GM23248 (cell line): Measurements from ENCODE around the gene OLIG1. TPM values are rescaled to one million over a fixed set of nuclear protein-coding genes. Genes with fewer than 3 reads are reported as not detected.

ENCODE experiments used
- DNase-seq: peaks from one replicate; pipeline ENCODE4 v3.0.0-alpha.2; 2015
- H2AFZ ChIP-seq: fragments of 200-600 bp; sonication (generic); 2 replicates; pipeline ENCODE4 v1.6.1; 2016; ENCODE audit warnings: antibody characterized with exemption
- H3F3A ChIP-seq: fragments of 200-600 bp; sonication (generic); 2 replicates; pipeline ENCODE4 v1.6.1; 2016; ENCODE audit warnings: mild to moderate bottlenecking, antibody characterized with exemption, mixed run types; ENCODE audit not compliant: insufficient read depth
- H3K27ac ChIP-seq: fragments of 200-600 bp; sonication (generic); 2 replicates; pipeline ENCODE4 v1.5.1; 2016; ENCODE audit warnings: mild to moderate bottlenecking
- H3K27me3 ChIP-seq: fragments of 200-600 bp; sonication (generic); replicated peaks from 2 replicates; pipeline ENCODE4 v1.6.1; 2016; ENCODE audit warnings: mild to moderate bottlenecking; ENCODE audit not compliant: insufficient read depth
- H3K36me3 ChIP-seq: fragments of 200-600 bp; sonication (generic); 2 replicates; pipeline ENCODE4 v1.6.1; 2016; ENCODE audit warnings: low read depth, mild to moderate bottlenecking
- H3K4me1 ChIP-seq: fragments of 200-600 bp; sonication (generic); 2 replicates; pipeline ENCODE4 v1.6.1; 2016; ENCODE audit warnings: mild to moderate bottlenecking; ENCODE audit not compliant: insufficient read depth
- H3K4me2 ChIP-seq: fragments of 200-600 bp; sonication (generic); one replicate; pipeline ENCODE4 v1.6.1; 2016; ENCODE audit warnings: mild to moderate bottlenecking; ENCODE audit not compliant: unreplicated experiment
- H3K4me3 ChIP-seq: fragments of 200-600 bp; sonication (generic); 2 replicates; pipeline ENCODE4 v1.5.1; 2016; ENCODE audit warnings: mild to moderate bottlenecking
- H3K79me2 ChIP-seq: fragments of 200-600 bp; sonication (generic); 2 replicates; pipeline ENCODE4 v1.6.1; 2016; ENCODE audit warnings: mild to moderate bottlenecking; ENCODE audit not compliant: insufficient read depth
- H3K9ac ChIP-seq: fragments of 200-600 bp; sonication (generic); 2 replicates; pipeline ENCODE4 v1.6.1; 2016; ENCODE audit warnings: mild to moderate bottlenecking
- H3K9me2 ChIP-seq: fragments of 200-600 bp; sonication (generic); 2 replicates; pipeline ENCODE4 v1.6.1; 2016; ENCODE audit warnings: mixed run types, mild to moderate bottlenecking, moderate library complexity; ENCODE audit not compliant: insufficient read depth
- H3K9me3 ChIP-seq: fragments of 200-600 bp; sonication (generic); one replicate; pipeline ENCODE4 v1.6.1; 2017; ENCODE audit warnings: low read depth
- H4K20me1 ChIP-seq: fragments of 200-600 bp; sonication (generic); 2 replicates; pipeline ENCODE4 v1.6.0; 2016; ENCODE audit not compliant: insufficient read depth
- EZH2 ChIP-seq: fragments of 200-600 bp; sonication (generic); IDR thresholded peaks from 2 replicates; pipeline ENCODE4 v1.6.1; 2018; ENCODE audit warnings: antibody characterized with exemption, mild to moderate bottlenecking; ENCODE audit not compliant: insufficient read depth, poor library complexity, severe bottlenecking
- EZH2phosphoT487 ChIP-seq: fragments of 200-600 bp; sonication (generic); IDR thresholded peaks from 2 replicates; pipeline ENCODE4 v1.6.1; 2018; ENCODE audit warnings: antibody characterized with exemption, moderate library complexity, mild to moderate bottlenecking, low read depth; ENCODE audit not compliant: insufficient read depth
- WGBS, 2 experiments: methylation state at CpG; one replicate each; pipeline ENCODE4 v1.1.6; 2015 to 2017; ENCODE audit warnings: low lambda C conversion rate in 2 of 2, low coverage in 1 of 2; ENCODE audit errors: missing lambda C conversion rate in 2 of 2; 5-methylcytosine and 5-hydroxymethylcytosine counted together
- in situ Hi-C: fragments of 300-500 bp; cut with MboI; formaldehyde crosslinking; loops from 2 replicates; pipeline ENCODE4 v1.15.0; 2020
- polyA plus RNA-seq: library from polyadenylated mRNA; unstranded; fragments of >200 nt; fragmentation: Nextera tagmentation; extraction: Ambion mirVana; gene quantifications from 2 replicates; pipeline ENCODE4 v1.2.1, GENCODE V29; 2016
- total RNA-seq: library from RNA; depleted of rRNA; stranded (reverse); fragments of >200 nt; shearing (Covaris generic); gene quantifications from 2 replicates; pipeline ENCODE4 v1.2.3, GENCODE V29; 2014

OLIG1 gene
- total and polyA plus RNA-seq, 2 experiments from 2014 or later: not detected

- in situ Hi-C loops: no loop called here
These were observed 12.5 kb upstream of the OLIG1 start for GRCh38 chr21:33057385-33057940.

GRCh38 chr21:33058527-33058926 is 11.4 kb upstream of the OLIG1 start:
- no peaks in the 10 kb centered on the region for H3K79me2 ChIP-seq
- in situ Hi-C loops: no loop called here
- H3K4me2 ChIP-seq: no peak overlapping the region
- no peak for DNase-seq
- no peaks in the 10 kb centered on the region for H3F3A ChIP-seq
- no peak overlapping the region for H2AFZ ChIP-seq
- no peaks in the 10 kb centered on the region for H3K4me1 ChIP-seq
- no peaks in the 10 kb centered on the region for H3K9me2 ChIP-seq
- H4K20me1 ChIP-seq: no peaks in the 10 kb centered on the region
- no peaks in the 10 kb centered on the region for H3K9me3 ChIP-seq
- no peak overlapping the region for H3K27ac ChIP-seq
- TF ChIP-seq EZH2phosphoT487 (no peak), EZH2 (no peak)
- no peaks in the 10 kb centered on the region for H3K36me3 ChIP-seq
- no peak overlapping the region for H3K9ac ChIP-seq
- H3K4me3 ChIP-seq: no peak overlapping the region
- WGBS, 2 experiments: 39 to 47% methylated on average over 6 of the region's 6 CpGs
- peaks cover 47% of the 10 kb centered on the region for H3K27me3 ChIP-seq

More at GRCh38 chr21:33057385-33057940, 12.5 kb upstream of the OLIG1 start:
- H3K4me1 ChIP-seq: no peaks in the 10 kb centered on the region
- 47 to 59% methylated on average over 11 of the region's 11 CpGs for WGBS, 2 experiments
- peaks cover 48% of the 10 kb centered on the region for H3K27me3 ChIP-seq
- no peak overlapping the region for H3K4me2 ChIP-seq
- no peaks in the 10 kb centered on the region for H3F3A ChIP-seq
- no peaks in the 10 kb centered on the region for H3K79me2 ChIP-seq
- H3K9me2 ChIP-seq: no peaks in the 10 kb centered on the region
- TF ChIP-seq EZH2phosphoT487 (no peak), EZH2 (no peak)
- DNase-seq: no peak
- no peak overlapping the region for H3K4me3 ChIP-seq
- no peaks in the 10 kb centered on the region for H3K36me3 ChIP-seq
- H3K9ac ChIP-seq: no peak overlapping the region
- H2AFZ ChIP-seq: no peak overlapping the region
- H3K9me3 ChIP-seq: no peaks in the 10 kb centered on the region
- H3K27ac ChIP-seq: no peak overlapping the region
- no peaks in the 10 kb centered on the region for H4K20me1 ChIP-seq

- in situ Hi-C loops: no loop called here
- no peak overlapping the region for H3K9ac ChIP-seq
- H4K20me1 ChIP-seq: no peaks in the 10 kb centered on the region
- no peak overlapping the region for H3K4me3 ChIP-seq
- H3K36me3 ChIP-seq: no peaks in the 10 kb centered on the region
- no peaks in the 10 kb centered on the region for H3K79me2 ChIP-seq
- H2AFZ ChIP-seq: no peak overlapping the region
- no peak overlapping the region for H3K4me2 ChIP-seq
- H3F3A ChIP-seq: no peaks in the 10 kb centered on the region
- no peaks in the 10 kb centered on the region for H3K9me3 ChIP-seq
- no peak for DNase-seq
- no peak for TF ChIP-seq EZH2
- TF ChIP-seq EZH2phosphoT487: no peak
- no peak overlapping the region for H3K27ac ChIP-seq
- H3K4me1 ChIP-seq: no peaks in the 10 kb centered on the region
- no peaks in the 10 kb centered on the region for H3K9me2 ChIP-seq
- WGBS, 2 experiments: 41 to 47% methylated on average over 6 of the region's 6 CpGs
- H3K27me3 ChIP-seq: peaks cover 49% of the 10 kb centered on the region
These were observed 11.0 kb upstream of the OLIG1 start for GRCh38 chr21:33058957-33059356.

GRCh38 chr21:33059380-33059841 is 10.5 kb upstream of the OLIG1 start:
- no peak overlapping the region for H3K4me3 ChIP-seq
- H3K9ac ChIP-seq: no peak overlapping the region
- H2AFZ ChIP-seq: no peak overlapping the region
- no peaks in the 10 kb centered on the region for H3K79me2 ChIP-seq
- TF ChIP-seq EZH2: no peak
- no peak overlapping the region for H3K27ac ChIP-seq
- peaks cover 49% of the 10 kb centered on the region for H3K27me3 ChIP-seq
- no peak overlapping the region for H3K4me2 ChIP-seq
- no peaks in the 10 kb centered on the region for H3K9me2 ChIP-seq
- WGBS, 2 experiments: 5 to 6% methylated on average over 2 of the region's 2 CpGs
- no peaks in the 10 kb centered on the region for H3K4me1 ChIP-seq
- no peak for DNase-seq
- no peaks in the 10 kb centered on the region for H4K20me1 ChIP-seq
- H3K9me3 ChIP-seq: no peaks in the 10 kb centered on the region
- no peaks in the 10 kb centered on the region for H3F3A ChIP-seq
- H3K36me3 ChIP-seq: no peaks in the 10 kb centered on the region
- in situ Hi-C loops: no loop called here

GRCh38 chr21:33061233-33061632 is 8.7 kb upstream of the OLIG1 start:
- WGBS, 2 experiments: 83 to 86% methylated on average over 4 of the region's 4 CpGs
- H3K4me1 ChIP-seq: no peaks in the 10 kb centered on the region
- H3K4me2 ChIP-seq: no peak overlapping the region
- peaks cover 54% of the 10 kb centered on the region for H3K27me3 ChIP-seq
- no peak overlapping the region for H3K4me3 ChIP-seq
- H3K9ac ChIP-seq: no peak overlapping the region
- no peak overlapping the region for H2AFZ ChIP-seq
- H3K9me2 ChIP-seq: no peaks in the 10 kb centered on the region
- H3F3A ChIP-seq: no peaks in the 10 kb centered on the region
- no peaks in the 10 kb centered on the region for H3K79me2 ChIP-seq
- H3K9me3 ChIP-seq: no peaks in the 10 kb centered on the region
- H3K36me3 ChIP-seq: no peaks in the 10 kb centered on the region
- no peaks in the 10 kb centered on the region for H4K20me1 ChIP-seq
- no peak overlapping the region for H3K27ac ChIP-seq
- DNase-seq: no peak
- TF ChIP-seq EZH2: no peak
- TF ChIP-seq EZH2phosphoT487: no peak
- in situ Hi-C loops: no loop called here
